ENCODE measurements around the gene DYNLL1.
"Not testable (repeated sequence)": the region's sequence is repeated elsewhere in the genome, so short reads cannot be mapped to it uniquely, and the experiment has no call there.

Gene DYNLL1

GRCh38 chr12:120485961-120486881 lies 9.7 kb upstream of the DYNLL1 start:
- TF ChIP-seq CTCF (IDR thresholded peaks at IDR 0.05; ENCODE audit: low read length, missing control alignments): no peak
- DNase-seq (ENCODE audit: low read depth): no peak
- no peak overlapping the region for H3K4me3 ChIP-seq (replicated peaks; ENCODE audit: low read depth, low read length)

GRCh38 chr12:120487552-120487951 lies 8.4 kb upstream of the DYNLL1 start:
- DNase-seq (ENCODE audit: low read depth); H3K4me3 ChIP-seq (replicated peaks; ENCODE audit: low read depth, low read length): not testable (repeated sequence)

- no peak overlapping the region for H3K4me3 ChIP-seq (replicated peaks; ENCODE audit: low read depth, low read length)
- no peak for TF ChIP-seq CTCF (IDR thresholded peaks at IDR 0.05; ENCODE audit: low read length, missing control alignments)
- DNase-seq (ENCODE audit: low read depth): peak; percentile 42
Observed at GRCh38 chr12:120488057-120488640, 7.8 kb upstream of the DYNLL1 start.

- no peak for TF ChIP-seq CTCF (IDR thresholded peaks at IDR 0.05; ENCODE audit: low read length, missing control alignments)
- no peak overlapping the region for H3K4me3 ChIP-seq (replicated peaks; ENCODE audit: low read depth, low read length)
- no peak for DNase-seq (ENCODE audit: low read depth)
Observed at GRCh38 chr12:120489018-120489417, 6.9 kb upstream of the DYNLL1 start.

GRCh38 chr12:120490325-120490724 lies 5.6 kb upstream of the DYNLL1 start:
- no peak for TF ChIP-seq CTCF (IDR thresholded peaks at IDR 0.05; ENCODE audit: low read length, missing control alignments)
- no peak for DNase-seq (ENCODE audit: low read depth)

GRCh38 chr12:120490833-120491512 lies 4.9 kb upstream of the DYNLL1 start:
- no peak for DNase-seq (ENCODE audit: low read depth)
- no peak for TF ChIP-seq CTCF (IDR thresholded peaks at IDR 0.05; ENCODE audit: low read length, missing control alignments)
- no peak overlapping the region for H3K4me3 ChIP-seq (replicated peaks; ENCODE audit: low read depth, low read length)

More at GRCh38 chr12:120490325-120490724, 5.6 kb upstream of the DYNLL1 start:
- H3K4me3 ChIP-seq (replicated peaks; ENCODE audit: low read depth, low read length): no peak overlapping the region

GRCh38 chr12:120495186-120495730 lies 655 bp upstream of the DYNLL1 start:
- H3K4me3 ChIP-seq (replicated peaks; ENCODE audit: low read depth, low read length): peak overlapping the region; percentile 95
- no peak for DNase-seq (ENCODE audit: low read depth)
- no peak for TF ChIP-seq CTCF (IDR thresholded peaks at IDR 0.05; ENCODE audit: low read length, missing control alignments)

Measured in fibroblast of pulmonary artery (primary cell).